Testis (tissue), 2 donors: Measurements from ENCODE around the gene SEC14L5.

Experiments used
- POLR2A ChIP-seq: fragments of 450-650 bp; IDR thresholded peaks from one replicate; pipeline ENCODE4 v1.6.1; 2017; ENCODE audit warnings: antibody characterized with exemption, mild to moderate bottlenecking, moderate library complexity
- TF ChIP-seq, protein P1 (sequence below), 3 experiments: fragments of 450-650 bp in 2 of 3; fragments of 200-600 bp in 1 of 3; sonication (generic) in 1 of 3; IDR thresholded peaks; one replicate each; pipeline ENCODE4 v1.5.1; 2016 to 2019; ENCODE audit warnings: antibody characterized with exemption in 3 of 3, mild to moderate bottlenecking in 2 of 3, moderate library complexity in 1 of 3

DNA sequence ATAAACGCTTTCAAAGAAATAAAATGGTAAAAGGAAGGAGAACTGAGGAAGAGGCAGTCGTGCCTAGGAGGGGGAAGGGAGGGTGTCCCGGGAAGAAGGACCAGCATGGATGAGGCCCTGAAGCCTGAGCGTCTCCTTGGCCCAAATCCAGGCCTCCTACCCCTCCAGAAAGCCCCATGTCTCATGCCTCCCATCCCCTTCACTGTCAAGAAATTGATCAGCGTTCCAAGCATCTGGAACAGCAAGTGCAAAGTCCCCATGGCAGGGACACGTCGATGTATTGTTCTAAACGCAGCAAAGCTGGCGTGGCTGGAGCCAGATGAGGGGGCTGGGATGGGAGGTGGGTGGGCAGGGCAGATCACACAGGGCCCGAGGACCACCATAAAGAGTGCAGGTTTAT lies 22.6 kb downstream of the SEC14L5 start:
- TF ChIP-seq POLR2A: no peak
- TF ChIP-seq, protein P1, sequence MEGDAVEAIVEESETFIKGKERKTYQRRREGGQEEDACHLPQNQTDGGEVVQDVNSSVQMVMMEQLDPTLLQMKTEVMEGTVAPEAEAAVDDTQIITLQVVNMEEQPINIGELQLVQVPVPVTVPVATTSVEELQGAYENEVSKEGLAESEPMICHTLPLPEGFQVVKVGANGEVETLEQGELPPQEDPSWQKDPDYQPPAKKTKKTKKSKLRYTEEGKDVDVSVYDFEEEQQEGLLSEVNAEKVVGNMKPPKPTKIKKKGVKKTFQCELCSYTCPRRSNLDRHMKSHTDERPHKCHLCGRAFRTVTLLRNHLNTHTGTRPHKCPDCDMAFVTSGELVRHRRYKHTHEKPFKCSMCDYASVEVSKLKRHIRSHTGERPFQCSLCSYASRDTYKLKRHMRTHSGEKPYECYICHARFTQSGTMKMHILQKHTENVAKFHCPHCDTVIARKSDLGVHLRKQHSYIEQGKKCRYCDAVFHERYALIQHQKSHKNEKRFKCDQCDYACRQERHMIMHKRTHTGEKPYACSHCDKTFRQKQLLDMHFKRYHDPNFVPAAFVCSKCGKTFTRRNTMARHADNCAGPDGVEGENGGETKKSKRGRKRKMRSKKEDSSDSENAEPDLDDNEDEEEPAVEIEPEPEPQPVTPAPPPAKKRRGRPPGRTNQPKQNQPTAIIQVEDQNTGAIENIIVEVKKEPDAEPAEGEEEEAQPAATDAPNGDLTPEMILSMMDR (IDR thresholded peaks at IDR 0.05): no peak
